NCI-H748 (cell line): ENCODE measurements around the gene TOGARAM2.

Source experiments
- DNase-seq: peaks from one replicate; lab custom pipeline; 2025; ENCODE audit not compliant: unreplicated experiment; lab: John Stamatoyannopoulos, UW

The TOGARAM2 gene

DNA sequence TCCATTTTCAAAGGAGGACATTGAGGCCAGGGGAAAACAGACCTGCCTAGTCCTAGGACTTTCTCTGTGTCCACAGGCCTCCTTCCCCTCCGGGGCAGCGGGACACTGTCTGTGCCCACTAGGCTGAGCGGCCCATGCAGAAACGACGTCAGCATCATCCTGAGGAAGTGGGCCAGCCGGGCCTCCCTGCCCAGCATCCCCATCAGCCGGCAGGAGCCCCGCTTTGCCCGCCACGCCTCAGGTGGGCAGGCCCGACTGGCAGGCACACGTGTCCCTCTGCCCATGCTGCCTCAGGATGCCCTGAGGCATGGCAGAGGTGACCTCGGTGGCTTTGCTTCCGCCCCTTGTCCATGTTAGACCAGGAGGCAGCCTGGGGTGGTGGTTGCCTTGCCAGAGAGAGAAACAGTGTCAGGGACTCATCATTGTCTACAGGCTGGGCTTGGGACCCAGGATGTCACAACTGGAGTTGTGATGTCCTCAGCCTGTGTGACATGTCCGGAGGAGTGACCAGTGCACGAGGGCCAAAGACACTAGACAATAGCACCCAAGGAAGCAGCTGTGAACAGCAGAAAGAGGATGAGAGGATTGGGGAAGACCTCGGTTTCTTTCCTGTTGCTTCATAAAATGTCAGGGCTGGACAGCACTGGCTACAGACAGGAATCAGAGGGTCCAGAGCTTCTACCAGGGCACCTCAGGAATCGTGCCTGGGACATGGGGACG is 36.8 kb downstream of the TOGARAM2 start:
- DNase-seq, result no peak

DNA sequence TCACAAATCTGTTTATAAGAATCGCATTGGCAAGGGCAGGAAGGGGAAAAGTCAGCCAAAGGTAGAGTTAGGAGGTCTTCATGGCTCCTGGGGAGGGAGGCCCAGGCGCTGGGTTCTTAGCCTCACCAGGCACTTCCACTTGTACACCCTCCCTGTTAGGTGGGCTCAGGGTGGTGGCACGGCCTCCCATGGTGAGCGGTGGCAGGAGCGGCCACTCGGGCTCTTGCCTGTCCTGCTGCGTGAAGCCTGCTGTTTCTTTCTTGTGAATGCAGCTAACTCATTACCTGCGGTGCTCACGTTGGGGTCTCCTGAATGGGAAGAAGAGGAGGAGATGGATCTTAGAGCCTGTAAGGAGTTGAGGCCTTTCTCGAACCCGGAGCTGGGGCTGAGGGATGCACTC is 40.8 kb downstream of the TOGARAM2 start:
- DNase-seq, result no peak

DNA sequence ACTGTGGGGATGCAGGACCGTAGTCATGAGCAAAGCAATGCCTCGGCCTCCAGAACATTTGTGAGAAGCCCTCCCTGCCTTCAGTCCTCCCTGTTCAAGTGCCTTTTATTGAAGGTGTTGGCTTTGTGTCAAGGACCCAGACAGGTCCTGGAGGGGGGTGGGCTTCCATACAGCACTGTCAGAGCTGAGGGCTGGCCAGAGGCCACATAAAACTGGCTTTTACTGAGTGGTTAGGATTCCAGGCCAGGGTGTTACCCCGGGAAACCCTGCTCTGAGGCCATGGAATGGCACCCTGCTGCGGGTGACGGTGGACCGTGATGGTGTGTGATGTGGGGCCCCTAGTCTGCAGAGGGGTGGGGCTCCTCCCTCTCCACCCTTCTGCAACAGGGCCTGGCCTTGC is 41.6 kb downstream of the TOGARAM2 start:
- no peak for DNase-seq

DNA sequence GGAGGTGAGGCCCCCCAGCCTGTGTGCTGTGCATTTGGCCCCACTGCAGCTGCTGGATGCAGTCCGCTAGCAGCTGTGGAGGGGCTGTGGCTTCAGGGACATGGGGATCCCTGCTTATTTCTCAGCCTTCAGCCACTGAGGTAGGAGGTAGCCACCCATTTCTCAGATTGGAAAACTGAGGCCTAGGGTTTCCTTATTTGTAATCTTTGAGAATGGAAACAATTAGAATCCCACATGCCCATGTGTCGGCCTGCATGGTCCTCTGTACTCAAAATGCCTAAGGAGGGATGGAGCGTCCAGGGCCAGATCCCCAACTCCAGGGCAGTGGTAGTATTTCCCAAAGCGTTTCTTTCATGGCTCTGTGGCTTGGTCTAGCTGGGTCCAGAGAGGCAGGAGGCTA is 42.1 kb downstream of the TOGARAM2 start:
- DNase-seq, result no peak

DNA sequence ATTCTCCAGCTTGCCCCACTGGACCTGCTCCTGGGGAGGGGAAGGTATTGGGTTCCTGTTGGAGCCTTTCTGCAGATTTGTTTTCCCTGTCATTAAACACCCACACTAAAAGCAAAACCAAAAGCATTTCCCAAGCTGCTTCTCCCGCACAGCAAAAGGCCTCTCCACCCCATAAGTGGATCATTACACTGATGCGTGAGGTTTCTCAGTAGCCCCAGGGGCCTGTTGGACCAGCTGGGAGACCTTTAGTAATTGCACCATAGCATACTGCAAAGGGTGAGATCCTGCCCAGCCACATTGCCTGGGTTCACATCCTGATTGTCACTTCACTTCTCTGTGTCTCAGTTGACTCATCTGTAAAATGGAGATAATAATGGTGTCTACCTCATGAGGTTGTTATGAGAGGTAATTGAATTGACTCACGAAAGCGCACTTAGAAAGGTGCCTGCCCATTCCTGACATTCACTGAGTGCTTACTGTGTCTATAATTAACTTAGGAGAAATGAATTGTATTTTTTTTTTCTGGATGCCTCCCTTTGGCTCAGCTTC is 43.9 kb downstream of the TOGARAM2 start:
- no peak for DNase-seq

DNA sequence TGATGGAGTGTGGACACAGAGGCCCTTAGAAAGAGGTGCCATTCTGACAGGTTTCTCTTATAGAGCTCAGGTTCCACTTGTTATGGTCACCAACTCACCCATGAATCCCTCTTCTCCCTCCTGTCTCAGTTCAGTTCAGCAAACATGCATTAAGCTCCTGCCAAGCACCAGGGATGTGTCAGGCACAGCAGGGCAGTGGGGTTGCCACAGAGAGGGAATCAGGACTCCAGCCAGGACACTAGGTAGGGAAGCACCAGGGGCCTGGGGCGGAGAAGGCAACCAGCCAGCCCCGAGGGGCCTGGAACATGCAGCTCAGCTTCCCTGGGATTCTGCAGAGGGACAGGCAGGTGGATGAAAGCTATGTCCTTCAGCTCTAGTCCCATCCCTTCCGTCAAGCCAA is 44.6 kb downstream of the TOGARAM2 start:
- no peak for DNase-seq

DNA sequence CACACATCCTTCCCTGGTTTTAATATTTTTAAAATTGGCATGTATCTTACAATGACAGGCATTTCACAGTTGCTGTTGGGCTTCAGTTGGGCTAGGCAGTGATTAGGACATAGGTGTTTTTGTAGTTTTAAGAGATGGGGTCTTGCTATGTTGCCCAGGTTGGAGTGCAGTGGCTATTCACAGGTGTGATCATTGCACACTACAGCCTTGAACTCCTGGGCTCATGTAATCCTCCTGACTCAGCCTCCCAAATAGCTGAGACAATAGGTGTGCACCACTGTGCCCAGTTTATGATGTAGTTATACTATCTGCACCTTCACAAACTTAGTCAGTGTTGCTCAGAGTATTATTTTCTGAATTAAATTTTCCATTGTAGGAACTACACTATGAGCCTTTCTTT is 49.9 kb downstream of the TOGARAM2 start:
- DNase-seq, result no peak

DNA sequence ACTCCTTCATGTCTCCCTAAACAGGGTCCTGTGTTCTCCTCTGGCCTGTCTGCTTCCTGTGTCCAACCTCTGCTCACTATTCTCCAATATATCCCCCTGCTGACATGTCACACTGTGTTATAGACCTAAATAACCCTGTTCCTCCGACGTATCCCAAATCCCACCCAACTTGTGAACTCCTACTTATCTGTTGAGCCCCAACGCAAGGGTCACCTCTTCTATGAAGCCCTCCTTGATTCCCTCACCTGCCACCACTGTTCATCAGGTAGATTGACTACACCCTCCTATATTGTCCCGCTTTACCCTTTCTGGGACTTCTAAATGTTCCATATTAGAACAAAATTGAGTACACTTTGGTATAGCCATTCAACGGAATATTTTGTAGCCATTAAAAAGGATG is 51.1 kb downstream of the TOGARAM2 start:
- DNase-seq, result no peak

DNA sequence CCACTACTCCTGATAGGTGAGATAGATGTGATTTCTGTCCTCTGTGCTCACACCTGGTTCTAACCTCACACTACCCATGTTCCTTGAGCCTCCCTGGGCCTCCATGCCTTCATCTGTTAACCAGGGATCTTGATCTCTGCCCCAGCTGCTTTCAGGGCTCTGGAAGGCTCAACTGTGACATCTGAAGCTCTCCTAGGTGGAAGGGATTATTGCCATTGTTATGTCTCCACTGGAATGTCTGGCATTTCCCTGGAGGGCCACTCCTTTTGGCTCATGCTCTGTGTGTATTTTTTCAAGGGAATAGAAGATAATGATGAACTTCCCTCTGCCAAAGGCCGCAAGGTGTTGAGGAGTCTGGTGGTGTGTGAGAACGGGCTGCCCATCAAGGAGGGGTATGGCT is 52.1 kb downstream of the TOGARAM2 start:
- no peak for DNase-seq

DNA sequence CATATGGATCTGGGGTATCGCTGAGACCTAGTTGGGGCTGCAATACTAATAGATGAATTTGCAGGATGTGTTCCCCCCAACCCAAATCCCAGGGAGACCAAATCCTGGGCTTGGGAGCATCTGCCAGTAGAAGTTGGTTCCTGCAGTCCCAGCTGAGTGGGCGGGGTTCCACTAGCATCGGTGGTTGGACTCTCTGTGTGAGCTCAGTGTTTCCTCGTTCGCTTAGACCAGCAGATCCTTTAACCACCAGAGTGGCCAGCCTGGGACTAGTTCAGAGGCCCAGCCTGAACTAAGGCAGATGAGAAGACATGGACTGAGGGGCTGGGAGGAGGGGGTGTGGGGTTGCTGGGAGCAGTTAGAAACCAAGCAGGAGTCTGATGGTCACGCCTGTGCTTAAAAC is 52.6 kb downstream of the TOGARAM2 start:
- DNase-seq, result no peak

DNA sequence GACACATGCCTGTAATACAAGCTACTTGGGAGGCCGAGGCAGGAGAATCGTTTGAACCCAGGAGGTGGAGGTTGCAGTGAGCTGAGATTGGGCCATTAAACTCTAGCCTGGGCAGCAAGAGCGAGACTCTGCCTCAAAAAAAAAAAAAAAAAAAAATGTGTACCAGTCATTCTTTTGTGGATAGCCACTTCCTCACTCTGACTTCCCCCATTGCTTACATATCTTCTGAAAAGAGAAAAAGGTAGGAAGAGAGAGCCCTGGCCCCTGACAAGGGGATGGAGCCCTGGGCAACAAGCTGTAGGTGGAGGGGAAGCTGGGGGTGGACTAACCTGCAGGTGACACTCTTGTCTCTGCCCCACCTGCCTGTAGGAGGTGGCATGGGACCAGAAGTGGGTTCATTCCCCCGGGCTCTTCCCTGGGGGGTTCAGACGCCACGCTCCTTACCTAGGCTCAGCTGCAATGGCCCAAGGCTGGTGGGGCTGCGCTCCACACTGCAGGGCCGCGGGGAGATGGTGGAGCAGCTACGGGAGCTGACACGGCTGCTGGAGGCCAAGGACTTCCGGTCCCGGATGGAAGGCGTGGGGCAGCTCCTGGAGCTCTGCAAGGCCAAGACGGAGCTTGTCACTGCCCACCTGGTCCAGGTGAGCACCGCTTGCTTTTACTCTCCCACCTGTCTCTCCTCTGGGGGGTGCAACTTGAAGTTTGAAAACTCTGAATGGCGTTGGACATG is 54.1 kb downstream of the TOGARAM2 start:
- no peak for DNase-seq

DNA sequence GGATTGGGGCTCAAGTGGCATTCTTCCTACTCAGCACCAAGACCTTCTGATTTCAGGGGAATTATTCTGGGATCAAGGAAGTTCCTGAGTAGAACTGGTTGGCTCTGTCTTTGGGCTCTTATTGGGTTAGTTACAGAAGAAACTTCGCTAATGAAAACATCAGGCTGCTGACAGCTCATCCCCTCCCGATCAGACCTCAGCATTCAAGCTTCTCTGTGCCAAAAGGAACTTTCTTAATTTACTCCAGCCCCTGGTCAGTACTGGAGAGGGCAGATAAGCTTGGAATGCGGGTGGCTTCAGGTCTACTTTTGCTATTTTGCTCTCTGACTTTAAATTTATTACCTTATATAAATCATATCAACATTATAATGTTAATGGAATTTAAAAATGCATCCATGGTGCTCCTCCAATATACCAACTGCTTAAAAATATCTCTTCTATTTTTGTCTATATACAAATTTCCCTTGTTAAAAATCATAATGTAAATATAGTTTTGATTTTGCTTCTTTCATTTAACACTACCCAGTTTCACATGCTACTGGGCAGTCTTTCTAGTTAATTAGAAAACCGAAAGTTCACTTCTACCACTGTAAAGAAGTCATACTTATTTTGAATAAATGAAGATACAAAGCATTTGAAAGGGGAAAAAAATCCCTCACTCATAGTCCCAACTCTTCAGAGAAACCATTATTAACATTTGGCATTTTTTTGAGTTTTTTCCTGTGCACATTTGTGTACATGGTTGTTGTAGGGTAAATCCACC is 58.8 kb downstream of the TOGARAM2 start:
- no peak for DNase-seq

DNA sequence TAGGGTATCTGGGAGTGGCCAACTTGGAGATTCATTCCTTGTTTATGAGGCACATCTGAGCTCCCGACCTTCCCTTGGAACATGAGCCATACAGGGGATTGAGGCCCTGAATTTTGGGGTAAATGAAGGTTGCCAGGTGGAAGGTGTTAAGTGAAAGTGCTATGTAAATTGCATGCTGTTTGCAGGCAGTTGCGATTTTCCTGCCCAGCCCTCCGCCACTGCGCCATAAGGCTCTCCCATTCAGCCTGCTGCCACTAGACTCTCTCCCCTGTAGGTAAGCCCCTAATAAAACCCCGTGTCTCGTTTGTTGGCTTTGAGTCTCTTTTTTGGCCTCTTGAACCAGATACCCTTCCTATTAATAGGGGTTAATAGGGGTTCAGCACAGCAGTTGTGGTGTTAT is 59.5 kb downstream of the TOGARAM2 start:
- DNase-seq, result no peak

DNA sequence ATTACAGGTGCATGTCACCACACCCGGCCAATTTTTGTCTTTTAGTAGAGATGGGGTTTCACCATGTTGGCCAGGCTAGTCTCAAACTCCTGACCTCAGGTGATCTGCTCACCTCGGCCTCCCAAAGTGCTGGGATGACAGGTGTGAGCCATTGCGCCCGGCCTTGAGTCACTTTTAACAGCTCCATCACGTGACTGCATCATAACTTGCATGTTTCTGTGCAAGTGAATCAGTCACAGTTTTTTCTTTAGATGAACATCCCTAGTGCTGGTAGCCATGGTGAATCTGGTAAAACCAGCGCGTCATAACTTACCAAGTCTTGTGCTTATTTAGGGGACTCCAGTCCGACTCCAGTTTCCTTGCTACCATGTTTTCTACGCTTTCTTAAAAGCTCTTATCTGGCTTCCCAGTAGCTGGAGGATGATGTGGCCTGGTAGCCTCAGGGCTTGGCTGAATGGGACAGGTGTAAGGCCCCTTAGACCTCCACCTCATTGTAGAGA is 60.1 kb downstream of the TOGARAM2 start:
- DNase-seq, result no peak

DNA sequence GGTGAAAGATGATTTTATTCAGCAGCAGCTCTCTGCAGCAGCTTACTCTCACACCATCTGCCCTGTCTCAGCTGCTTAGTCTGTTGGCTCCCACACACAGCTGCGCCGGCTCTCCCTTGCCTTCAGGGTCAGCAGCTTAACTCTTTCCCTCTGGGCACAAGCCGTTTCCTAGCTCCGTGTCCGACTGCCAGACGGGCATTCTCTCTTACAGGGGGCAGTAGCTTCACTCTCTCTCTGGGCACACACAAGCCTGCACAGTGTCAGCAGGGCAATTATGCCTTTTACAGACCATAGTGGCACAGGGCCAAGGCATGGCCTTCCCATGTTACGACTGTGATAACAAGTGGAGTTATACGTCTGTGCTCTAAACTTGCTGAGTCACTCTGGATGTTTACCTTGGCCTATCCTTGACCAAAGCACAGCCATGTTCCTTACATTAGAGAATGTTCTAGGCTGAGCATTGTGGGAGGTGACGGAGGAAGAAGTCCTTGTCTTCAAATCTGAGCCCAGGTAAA is 61.5 kb downstream of the TOGARAM2 start:
- DNase-seq, result no peak

DNA sequence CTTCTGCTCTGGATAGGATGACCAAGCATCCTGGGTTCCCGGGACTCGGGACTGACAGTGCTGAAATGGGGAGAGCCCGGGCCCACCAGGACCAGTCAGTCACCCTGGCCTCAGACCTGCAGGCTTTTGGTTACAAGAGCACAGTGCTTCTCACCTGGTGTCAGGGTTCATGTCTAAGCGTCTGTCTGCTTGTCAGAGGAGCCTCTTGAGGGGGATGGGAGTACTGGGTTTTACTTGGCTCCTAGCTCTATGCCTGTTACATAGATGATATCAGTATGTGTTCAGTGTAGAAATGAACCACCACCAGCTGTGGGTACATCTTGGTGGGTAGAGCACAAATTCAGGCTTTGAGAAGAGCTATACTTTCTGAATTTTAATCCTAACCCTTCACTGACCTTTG is 63.4 kb downstream of the TOGARAM2 start:
- DNase-seq, result no peak

DNA sequence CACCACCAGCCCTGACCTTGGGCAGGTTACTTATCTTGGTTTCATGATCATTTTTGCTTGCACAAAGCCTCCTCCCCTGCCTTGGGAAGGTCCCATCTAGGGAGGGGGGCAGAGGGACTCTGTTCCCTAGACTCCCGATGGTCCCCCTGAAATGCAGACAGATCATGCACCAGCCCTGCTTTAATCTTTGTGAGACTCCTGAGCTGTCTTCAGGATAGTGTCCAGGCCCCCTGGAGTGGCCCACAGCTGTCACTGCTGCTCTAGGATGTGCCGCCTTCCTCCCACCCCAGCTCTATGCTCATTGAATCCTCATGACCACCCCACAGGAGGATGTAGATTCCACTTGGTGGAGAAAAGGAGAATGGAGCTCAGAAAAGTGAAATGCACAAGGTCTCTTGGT is 65.2 kb downstream of the TOGARAM2 start:
- DNase-seq, result no peak

DNA sequence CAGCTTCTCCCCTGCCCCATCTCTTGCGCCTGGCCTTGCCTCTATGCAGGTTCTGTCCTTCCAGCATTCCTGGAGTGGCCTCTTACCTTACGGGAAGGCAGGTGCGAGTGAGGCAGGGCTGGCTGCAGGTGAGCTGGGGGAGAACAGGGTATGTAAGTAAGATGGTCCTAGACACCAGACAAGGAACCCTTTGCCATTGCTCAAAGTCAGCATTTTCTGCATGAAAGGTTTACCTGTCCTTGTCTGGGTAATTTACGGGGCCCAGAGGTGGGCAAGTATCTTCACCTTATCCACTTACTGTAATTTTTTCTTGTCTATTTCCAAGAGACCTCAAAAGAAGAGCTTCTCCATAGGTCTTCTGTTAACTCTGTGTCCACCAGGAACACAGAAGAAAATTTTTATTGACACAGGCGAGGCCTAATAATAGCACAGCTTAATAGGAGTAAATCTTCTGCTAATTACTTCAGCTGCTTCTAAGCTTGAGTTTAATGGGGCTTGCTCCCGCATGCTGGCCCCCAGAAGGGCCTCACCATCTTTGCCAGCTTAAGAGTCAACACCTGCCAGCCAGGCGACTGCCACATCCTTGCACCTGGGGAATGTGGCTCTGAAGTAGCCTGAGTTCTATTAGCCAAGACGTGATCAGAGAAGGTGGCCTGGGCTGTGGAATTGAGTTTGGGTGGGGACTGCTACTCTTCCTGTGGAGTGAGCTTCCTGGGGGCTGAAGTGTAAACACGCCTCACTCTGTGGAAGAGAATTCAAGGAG is 66.2 kb downstream of the TOGARAM2 start:
- no peak for DNase-seq

DNA sequence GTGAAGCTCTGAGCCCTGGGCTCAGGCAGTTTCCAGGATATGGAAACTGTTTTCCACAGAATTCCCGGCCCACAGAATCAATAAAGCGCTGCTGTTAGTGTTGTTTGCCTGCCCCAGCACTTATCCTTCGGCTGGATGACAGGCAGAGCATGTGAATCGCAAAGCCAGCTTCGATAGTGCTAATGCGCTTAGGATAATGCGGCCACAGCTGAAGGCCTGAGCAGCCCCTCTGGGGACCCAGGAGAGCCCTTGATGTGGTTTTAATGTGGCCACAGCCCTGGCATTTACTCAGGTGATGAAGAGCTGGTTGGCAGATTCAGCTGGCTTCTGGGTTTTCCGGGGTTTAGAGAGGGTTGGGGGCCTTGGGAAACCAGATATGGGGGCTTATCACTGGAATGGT is 69.5 kb downstream of the TOGARAM2 start:
- DNase-seq, result no peak

DNA sequence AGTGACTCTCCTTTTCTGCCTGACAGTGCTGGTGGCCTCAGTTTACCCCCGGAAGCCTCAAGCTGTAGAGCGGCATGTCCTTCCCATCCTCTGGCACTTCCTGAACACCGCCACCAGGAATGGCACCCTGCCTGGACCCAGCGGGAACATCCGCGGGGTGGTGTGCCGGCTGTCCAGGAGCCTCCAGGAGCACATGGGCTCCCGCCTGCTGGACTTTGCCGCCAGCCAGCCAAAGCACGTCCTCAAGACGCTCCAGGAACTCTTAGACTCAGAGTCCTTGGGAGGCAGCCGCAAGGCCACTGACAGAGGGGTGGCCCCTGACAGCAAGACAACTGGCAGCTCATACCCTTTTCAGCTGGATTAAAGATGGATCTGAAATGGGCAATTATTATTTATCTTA is 70.6 kb downstream of the TOGARAM2 start:
- DNase-seq, result no peak

DNA sequence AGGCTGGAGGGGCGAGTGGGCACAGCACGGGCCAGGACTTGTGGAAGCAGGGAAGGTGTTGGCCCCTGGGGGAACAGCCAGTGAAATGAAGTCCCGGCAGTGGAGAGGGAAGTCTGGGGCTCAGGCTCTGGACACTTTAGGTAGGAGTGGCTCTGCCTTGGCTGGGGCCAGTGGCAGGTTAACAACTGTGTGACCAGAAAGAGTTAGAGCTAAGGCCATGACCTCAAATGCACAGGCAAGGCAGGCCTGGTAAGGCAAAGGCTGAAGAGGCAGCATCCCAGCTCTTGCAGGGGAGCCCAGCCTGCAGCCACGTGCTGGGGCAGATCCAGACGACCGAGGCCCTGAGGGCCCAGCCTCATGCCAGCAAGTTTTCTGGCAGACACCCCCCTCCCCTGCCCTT is 71.7 kb downstream of the TOGARAM2 start:
- DNase-seq, result no peak
